HG03039 (cell line): Measurements from ENCODE around the gene MAG.

Experiments
- ATAC-seq: cut with Tn5 transposase; IDR thresholded peaks from one replicate; pipeline ENCODE4 v1.9.1; 2021; ENCODE audit warnings: mild to moderate bottlenecking, moderate library complexity; ENCODE audit not compliant: unreplicated experiment

MAG gene

GRCh38 chr19:35314031-35314430 lies 22.1 kb downstream of the MAG start:
- no peak for ATAC-seq

DNA sequence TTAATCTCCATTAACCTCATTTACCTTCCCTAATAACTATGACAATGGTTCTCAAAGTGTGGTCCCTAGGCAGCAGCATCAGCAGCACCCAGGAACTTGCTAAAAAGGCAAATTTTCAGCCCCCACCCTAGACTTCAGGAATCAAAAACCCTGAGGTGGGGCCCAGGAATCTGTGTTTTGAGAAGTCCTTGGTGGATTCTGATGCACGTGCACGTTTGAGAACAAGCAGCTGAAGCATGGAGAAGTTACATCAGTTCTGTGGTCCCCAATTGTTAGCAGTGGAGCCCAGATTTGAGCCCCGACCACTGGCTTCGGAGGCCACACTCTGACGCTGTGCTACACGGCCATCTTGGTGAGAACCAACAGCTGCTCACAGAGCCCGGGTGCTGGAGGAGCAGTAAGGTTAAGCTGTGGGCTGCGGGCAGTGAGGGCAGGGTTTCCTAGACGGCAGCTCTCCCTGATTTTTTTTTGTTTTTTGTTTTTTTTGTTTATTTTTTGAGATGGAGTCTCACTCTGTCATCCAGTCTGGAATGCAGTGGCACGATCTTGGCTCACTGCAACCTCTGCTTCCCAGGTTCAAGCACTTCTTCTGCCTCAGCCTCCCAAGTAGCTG lies 23.0 kb downstream of the MAG start:
- ATAC-seq = no peak

GRCh38 chr19:35315883-35316282 lies 23.9 kb downstream of the MAG start:
- no peak for ATAC-seq

- no peak for ATAC-seq
Observed at GRCh38 chr19:35316560-35316959, 24.6 kb downstream of the MAG start.

GRCh38 chr19:35317464-35318043 lies 25.6 kb downstream of the MAG start:
- ATAC-seq = no peak

DNA sequence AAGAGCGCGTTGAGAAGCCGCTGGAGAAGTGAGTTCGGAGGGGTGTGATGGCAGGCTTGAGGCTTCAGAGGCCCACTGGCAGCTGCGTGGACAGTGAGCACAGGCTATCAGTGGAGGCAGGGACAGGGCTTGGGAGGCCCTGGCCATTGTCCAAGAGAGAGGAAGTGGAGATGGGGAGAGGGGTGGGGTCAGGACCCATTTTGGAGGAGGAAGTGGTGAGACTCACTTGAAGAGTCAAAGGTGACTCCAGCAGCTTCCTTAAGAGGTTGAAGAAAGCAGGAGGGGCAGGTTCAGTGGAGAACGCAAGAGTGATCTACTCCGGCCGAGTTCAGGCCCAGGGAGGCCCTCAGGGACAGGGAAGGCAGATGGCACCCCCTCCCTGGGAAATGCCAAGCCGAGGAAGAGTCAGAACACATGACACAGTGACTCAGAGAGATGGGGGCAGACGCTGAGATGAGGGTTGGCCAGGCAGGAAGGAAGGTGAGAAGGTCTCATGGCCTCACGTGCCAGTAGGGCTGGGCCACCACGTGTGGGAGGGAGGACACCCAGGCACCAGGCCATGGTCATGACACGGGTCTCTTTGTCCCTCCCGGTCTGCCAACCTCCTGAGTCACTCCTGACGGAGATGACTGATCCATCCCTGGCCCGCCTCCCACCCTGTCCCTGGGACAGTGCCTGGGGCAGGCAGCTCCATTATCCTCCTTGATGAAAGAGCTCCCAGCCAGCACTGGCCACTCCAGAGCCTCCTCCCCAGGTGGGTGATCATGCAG lies 26.9 kb downstream of the MAG start:
- no peak for ATAC-seq

DNA sequence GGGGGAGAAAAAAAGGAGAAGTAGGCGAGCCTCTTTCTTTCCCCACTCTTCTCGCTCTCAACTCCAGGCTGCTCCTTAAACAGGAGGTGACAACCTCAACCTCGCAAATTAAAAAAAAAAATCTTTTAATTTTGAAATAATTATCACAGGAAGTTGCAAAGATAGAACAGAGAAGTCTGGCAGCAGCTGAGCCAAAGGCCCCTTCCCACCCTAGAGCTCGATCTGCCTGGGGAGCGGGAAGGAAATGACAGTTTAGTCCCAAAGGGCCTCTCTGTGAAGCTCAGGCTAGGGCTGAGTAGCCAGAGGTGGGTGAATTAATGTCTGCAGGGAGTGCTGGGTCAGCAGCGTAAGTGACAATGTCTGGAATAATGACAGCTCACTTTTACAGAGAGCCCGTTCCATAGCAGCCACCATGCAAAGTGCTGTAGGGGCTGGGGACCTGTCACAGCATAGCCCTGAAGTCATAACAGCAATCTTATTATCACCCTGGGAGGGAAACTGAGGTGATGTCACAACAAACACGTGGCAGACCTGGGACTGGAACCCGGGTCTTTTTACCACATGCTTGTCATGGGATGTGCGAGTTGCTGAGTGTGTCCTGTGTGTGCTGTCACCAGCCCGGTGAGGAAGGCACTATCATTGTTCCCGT lies 28.2 kb downstream of the MAG start:
- ATAC-seq = no peak

GRCh38 chr19:35321291-35321690 lies 29.3 kb downstream of the MAG start:
- no peak for ATAC-seq

DNA sequence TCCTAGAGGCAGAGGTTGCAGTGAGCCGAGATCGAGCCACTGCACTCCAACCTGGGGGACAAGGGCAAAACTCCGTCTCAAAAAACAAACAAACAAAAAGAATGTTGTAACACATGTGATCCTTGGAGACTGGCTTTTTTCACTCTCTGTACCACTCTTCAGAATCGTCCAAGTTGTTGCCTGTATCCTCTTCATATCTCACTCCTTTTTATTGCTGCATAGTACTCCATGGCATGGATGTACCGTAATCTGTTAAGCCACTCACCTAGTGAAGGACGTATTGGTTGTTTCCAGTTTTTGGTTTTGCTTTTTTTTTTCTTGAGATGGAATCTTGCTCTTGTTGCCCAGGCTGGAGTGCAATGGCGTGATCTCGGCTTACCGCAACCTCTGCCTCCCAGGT lies 30.1 kb downstream of the MAG start:
- ATAC-seq = no peak

DNA sequence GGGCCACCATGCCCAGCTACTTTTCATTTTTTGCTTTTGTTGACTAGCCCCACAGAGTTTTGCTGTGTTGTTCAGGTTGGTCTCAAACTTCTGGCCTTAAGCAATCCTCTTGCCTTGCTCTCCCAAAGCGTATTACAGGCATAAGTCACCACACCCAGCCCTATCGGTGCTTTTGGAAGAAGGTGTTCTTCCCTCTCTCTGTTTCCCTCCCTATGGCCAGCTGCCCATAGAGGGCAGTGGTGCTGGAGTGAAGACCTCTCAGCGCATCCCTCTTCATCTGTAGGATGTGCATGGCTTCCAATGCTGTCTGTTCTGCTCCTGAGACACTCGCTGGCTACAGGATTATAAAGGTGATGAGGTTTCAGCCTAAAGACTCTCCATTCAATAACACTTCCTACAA lies 35.7 kb downstream of the MAG start:
- no peak for ATAC-seq

DNA sequence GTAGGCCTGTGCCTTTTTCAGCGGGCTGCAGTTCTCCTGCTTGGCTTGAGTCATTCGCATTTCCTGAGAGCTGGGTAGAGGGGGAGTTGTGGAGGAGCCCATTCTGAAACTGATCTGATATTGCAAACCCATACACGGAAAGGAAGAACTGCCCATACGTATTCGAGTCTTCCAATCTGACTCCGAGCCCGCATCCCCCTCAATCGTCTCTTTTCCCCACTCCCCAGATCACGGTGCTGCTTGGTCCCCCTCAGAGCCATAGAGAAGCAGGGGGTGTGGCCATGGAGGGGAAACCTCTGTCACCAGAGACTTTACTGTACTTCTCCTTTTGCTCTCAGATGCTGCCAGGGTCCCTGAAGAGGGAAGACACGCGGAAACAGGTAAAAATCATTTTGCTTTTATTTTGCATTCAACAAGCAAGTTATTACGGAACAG lies 36.9 kb downstream of the MAG start, which contains the start of gene CD22:
CD22 (plus strand) TSS at position 337 of the 435 bp plus-strand sequence. CDS start 2,854 bp downstream, outside the sequence.
- ATAC-seq = no peak

GRCh38 chr19:35329323-35329722 lies 37.4 kb downstream of the MAG start:
- ATAC-seq = no peak

DNA sequence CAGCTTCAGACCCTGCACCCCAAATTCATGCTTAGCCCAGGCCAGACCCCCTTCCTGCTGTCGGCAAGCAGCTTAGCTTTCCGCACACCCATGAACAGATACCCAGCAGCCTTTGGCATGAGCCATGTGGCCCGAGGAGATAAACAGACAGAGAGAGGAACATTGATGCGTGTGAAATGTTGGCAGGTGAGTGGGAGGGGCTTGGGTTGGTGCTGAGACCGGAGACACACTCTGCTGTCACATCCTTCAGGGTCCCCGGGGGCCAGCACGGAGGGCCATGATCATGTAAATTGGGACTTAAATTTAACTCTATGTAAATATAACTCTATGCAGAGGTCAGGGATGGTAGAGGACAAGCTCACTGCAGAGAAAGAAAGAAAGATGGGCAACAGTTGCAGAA lies 38.5 kb downstream of the MAG start:
- no peak for ATAC-seq

- no peak for ATAC-seq
Observed at GRCh38 chr19:35331551-35332214, 39.7 kb downstream of the MAG start.

GRCh38 chr19:35332817-35333216 lies 40.9 kb downstream of the MAG start:
- no peak for ATAC-seq

DNA sequence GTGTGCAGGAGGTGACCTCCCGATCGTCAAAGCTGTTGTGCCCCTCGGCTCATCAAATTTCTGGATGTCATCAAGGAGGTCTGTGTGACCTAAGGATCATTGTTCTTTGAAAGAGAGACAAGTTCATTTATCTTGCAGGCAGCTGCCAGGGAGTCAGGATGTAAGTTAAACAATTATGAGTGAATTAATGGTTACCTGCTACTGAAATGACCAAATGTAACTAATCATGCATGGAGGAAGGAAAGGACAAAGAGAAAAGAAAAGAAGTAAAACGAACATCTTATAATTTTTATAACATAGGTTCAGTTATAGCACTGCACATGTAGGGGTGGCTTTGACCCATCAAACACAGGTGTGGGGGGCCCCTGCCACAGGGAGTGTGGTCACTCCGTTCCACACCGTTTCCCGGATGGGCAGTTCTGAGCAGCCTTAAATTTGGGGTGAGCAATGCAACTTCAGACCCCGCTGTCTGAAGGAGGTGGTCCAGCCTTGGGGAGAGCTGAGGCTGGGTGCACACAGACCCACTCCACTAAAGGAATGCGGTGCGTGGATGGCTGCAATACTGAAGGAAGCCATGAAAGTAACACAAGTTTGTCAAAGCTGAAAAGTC lies 42.3 kb downstream of the MAG start:
- ATAC-seq = no peak

DNA sequence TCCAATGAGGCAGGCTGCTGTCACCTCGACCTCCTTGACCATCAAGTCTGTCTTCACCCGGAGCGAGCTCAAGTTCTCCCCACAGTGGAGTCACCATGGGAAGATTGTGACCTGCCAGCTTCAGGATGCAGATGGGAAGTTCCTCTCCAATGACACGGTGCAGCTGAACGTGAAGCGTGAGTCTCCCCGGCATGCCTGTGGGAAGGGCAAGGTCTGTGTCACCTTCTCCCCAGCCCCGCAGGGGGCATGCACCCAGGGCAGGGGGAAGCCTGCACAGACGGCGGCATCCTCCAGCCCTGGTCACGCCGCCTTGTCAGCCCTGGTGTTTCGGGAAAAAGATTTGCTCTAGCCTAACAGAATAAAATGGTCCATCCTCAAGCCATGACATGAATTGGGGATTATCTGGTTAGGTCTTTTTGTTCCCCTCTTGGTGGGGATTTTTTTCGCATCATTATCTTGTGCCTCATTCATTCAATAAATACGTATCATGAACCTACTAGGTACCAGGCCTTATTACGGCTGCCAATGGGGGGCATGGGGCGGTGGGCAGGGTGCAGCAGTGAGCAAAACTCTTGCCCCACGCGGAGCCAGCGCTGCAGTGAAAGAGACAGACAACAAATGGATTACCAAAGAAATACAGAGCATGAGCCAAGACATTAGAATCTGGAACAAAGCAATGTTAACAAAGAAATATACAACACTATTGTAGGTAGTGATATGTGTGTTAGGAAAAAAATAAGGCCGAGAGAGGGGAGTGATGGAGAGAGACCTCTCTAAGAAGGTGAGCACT lies 44.4 kb downstream of the MAG start:
- ATAC-seq = no peak

DNA sequence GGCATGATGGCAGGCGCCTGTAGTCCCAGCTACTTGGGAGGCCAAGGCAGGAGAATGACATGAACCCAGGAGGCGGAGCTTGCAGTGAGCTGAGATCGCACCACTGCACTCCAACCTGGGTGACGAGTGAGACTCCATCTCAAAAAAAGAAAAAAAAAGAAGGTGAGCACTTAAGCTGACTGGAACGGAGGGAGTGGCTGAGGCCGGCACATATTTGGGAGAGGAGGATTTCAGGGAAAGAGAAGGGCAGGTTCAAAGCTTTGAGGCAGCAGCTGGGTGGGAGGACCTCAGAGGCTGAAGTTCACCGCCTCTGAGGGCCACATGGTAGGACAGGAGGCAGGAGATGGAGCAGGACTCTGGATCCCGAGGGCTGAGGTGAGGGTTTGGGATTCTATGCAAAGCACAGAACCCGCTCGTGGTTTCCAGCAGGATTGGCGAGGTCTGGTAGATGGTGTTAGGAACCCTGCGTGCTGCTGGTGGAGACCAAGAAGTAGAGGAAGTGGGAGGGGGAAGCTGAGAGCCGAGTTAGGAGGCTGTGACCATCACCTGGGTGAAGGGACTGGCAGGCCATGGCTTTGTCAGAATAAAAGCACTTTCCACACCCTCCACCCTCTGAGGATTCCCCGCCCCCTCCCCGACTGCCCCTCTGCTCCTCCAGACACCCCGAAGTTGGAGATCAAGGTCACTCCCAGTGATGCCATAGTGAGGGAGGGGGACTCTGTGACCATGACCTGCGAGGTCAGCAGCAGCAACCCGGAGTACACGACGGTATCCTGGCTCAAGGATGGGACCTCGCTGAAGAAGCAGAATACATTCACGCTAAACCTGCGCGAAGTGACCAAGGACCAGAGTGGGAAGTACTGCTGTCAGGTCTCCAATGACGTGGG lies 45.4 kb downstream of the MAG start:
- no peak for ATAC-seq

GRCh38 chr19:35337984-35338296 lies 46.0 kb downstream of the MAG start:
- ATAC-seq = no peak
